Activated CD8-positive, alpha-beta memory T cell treated with anti-CD3 and anti-CD28 coated beads for 1 hour (primary cell): ENCODE data around the gene ORC3.
A peak's percentile ranks its signal among the peaks of the same experiment; 100 is the strongest.

Experiments used
- DNase-seq, 2 donors: peaks; one replicate each; pipeline ENCODE4 v3.0.0-alpha.2; 2020; ENCODE audit warnings: low read depth in 1 of 2; ENCODE audit errors: extremely low read depth in 1 of 2

The ORC3 gene

DNA sequence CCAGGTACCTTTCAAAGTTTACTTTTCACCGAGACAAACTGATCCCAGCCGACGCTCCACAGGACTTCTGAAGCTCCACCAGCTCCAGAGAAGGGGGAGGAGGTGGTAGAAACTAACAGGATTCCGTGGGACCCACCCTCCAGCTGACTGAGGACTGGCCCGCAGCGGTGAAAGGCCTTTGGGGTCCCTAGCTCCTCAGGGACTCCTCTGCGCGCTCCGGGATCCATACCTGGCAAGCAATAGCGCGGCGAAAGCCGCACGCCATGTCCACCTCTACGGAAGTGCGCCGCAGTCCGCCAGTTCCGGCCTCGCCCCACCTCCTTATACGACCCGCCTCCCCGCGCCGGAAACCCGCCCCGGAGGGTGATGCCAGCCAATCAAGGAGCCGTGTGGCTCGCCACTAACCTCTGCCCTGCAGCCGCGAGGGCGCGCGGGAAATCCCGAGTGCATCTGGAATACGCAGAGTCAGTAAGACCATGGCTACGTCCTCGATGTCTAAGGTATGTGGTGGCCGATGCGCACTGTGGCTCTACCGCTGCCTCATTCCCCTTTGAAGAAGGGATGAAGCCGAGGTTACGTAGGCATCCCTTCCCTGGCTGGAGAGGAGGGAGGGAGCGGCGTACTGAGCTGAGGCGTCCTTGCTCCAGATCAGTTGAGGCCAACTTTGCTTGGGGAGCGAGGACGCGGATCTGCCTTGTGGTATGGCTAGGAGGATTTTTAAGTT lies at the start of gene ORC3, which contains the start of gene RARS2:
TSS of gene ORC3 (plus strand) at position 443 of the 724 bp plus-strand sequence. CDS start at position 477, 34 bp downstream.
TSS of gene RARS2 (minus strand) at position 295 of the 724 bp plus-strand sequence. CDS start at position 265, 30 bp downstream.
- peak; percentile 76 to 91 for DNase-seq

DNA sequence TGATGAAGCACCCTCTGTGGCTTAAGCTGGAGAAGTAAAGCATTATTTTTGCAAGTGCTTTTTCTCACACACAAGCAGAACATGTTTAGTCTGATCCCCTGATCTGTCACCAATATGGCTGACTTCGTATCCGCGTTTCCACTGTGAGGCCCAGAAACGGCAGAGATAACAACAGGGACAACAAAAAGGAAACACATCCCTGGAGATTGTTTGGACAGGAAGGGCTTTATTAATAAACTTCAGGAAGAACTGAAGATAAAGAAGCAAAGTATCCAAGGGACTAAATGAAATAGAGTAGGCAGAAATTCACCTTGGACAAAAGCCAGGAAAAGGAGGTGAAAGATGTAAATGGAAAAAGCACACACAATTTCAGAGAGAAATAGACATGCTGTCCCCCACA lies 49.4 kb upstream of the ORC3 start:
- no peak for DNase-seq

DNA sequence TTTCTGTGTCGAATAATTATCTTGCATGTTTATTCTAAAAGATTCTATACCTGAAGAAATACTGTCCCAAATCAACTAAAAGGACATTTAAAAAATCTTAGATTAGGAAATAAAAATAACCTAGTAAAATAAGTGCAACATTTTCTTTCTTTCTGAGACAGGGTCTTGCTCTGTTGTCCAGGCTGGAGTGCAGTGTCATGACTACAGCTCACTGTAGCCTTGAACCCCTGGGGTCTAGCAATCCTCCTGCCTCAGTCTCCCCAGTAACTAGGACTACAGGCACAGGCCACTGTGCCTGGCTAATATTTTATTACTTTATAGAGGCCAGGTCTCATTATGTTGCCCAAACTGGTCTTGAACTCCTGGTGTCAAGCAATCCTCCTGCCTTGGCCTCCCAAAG lies 48.9 kb upstream of the ORC3 start:
- no peak for DNase-seq

DNA sequence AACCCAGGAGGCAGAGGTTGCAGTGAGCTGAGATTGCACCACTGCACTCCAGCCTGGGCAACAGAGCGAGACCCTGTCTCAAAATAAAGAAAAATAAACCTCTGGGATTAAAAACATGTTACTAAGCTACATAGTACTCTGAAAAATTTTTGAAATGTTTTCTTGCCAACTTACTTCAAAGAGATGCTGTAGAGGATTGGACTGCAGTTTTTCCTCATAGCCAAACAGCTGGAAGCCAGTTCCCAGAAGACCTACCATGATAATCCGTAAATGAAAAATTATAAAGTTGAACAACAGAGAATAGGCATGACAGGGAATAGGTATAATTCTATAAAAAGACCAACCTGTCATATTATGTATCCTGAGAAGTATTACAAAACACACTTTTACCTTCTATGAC lies 48.2 kb upstream of the ORC3 start:
- no peak for DNase-seq

DNA sequence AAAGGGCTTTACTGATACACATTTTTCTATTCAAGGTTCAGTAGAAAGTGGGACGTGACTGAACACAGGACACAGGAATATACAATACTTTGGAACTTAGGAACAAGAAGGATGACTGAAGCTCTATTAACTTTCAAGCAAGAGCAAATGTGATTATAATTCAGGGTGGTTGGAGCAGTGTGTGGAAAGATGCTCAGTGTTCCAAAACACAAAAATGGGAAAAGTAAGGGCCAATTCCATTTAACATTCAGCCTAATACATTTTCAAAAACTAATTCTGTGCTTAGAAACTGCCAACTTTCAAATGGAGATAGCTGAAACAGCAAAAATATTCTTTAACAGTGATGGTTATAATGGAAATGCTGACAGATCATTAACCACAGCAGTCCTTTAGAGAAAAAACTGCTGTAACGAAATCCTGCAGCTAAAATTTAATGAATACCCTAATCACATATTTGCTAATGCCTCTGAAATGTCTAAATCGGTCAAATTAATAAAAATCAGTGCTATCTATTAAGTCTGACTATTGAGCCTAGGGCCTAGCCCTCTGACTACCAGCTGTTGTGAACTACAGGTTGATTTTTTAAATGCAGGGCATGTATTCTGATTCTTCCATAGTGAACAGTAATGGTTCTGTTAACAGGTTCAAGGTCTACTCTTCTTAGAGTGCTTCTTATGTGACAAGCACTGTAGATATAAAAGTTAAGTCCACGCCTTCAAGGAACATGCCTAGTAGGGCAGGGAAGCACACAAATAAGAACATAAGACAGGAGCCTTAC lies 46.0 kb upstream of the ORC3 start:
- DNase-seq = no peak

DNA sequence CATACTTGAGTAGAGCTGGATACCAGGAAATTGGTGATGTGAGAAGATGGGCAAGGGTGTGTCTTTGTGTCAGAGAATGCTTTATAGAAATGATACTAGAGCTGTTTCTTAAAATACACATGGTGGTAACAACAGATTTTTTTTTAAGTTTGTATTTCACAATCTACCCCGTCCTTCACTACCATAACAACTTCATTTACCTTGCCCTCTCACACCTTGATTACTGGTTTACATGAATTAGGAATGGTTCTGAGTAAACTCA lies 45.5 kb upstream of the ORC3 start:
- no peak for DNase-seq

DNA sequence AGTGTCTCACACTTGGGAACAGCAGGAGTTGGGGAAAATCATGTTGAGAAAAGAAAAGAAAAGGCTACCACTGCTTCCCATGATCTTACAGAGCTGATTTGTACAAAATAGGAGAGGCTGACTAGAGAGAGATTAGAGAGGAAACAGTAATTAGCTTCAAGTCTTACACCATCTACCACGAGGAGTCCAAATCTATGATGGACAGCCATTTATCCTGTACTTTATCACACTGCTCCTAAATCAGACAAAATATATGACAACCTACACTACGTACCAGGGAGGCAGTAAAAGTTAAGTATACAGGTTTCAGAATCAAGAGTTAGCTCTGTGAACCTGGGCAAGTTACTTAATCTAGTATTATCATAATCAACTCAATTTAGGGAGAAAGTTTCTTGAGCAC lies 38.1 kb upstream of the ORC3 start:
- no peak for DNase-seq

DNA sequence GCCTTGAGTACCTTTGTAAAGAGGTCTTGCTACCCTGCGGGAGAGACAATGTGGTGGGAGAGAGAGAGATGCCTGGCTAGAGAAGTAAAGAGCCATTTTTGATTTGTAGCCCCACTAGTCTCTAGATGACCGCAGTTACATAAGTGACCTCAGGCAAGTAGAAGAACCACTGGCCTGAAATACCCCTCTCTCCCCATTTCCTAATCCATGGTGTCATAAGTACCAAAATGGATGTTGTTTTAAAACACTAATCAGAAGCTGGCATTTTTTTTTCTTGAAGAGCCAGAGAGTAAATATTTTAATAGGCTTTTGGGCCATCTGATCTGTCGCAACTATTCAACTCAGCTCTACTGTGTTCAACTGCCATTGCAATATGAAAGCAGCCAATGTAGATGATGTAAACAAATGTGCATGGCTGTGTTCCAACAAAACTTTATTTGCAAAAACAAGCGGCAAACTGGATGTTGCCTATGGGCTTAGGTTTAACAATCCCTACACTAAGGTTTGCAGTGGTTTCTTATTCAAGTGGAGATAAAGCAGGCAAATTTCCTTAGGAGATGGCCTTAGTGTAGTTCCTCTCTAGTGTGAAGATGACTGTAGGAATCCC lies 36.7 kb upstream of the ORC3 start:
- DNase-seq = no peak

DNA sequence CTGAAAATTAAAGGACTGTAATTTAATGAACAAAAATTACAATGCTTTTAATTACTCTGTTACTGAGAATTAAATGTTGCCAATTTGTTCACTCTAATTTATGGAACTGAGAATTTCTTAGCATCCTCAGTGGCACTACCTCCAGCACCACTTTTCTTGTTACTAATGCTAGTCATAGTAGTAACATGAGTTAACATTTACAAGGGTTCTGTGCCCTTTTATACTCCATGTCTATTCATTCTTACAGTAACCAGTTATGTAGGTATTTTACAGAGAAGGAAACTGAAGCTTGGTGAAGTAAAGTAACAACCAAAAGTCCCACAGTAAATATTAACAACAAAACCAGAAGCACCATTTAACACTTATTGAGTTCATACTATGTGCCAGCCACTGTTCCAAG lies 34.4 kb upstream of the ORC3 start:
- no peak for DNase-seq

DNA sequence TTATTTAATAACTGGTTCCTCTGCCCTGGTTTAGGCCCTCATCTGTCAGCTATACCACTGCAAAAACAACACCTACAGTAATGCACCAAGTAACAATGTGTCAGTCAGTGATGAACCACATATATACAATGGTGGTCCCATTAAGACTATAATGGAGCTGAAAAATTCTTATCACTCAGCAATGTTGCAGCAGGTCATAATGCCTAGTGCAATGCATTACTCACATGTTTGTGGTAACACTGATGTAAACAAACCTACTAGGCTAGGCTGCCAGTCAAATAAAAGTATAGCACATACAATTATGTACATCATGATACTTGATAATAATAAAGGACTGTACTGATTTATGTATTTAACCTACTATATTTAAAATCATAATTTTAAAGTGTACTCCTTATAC lies 31.5 kb upstream of the ORC3 start:
- DNase-seq = no peak

DNA sequence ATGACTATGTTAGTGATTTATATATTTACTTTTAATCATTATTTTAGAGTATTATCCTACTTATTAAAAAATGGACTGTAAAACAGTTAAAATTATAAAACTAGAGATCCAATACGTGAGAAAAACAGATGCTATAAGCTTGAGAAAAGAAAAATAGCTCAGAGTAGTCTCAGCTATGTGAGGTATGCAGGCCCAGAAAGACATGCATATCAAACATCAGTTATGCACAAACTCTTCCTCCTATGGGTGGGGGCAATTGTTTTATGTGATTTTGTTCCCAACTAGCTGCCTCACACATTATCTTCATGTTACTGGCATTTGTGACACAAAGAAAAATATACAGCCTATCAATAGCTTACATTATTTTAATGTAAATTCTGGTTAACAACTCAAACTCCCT lies 28.9 kb upstream of the ORC3 start:
- no peak for DNase-seq

DNA sequence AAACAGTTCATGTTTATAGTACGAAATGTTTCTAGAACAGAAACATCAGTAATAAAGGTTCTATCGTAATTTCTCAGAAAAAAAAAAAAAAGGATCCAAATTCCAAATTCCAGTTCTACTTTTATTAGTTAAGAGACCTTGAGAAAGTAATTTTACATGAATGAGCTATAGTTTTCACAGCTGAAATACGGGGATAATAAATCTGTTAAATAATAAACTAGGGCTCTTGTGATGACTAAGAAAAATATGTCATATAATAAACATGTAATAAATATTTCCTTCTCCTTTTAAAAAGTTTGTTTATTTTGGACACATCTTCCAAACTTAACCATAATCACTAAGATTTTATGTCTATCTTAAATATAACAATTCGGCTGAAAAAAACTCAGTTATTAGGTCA lies 17.9 kb upstream of the ORC3 start:
- no peak for DNase-seq

DNA sequence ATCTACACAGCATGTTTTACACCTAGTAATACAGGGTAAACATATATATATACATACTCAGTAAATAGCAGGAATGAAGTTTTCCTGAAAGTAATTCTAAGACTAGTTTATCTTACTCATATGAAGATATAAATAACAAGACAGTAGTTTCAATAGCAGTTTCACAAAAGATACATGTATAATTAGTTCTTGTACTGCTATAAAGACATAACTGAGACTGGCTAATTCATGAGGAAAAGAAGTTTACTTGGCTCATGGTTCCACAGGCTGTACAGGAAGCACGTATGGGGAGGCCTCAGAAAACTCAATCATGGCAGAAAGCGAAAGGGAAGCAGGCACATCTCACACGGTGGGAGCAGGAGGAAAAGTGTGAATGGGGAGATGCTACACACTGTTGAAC lies 17.1 kb upstream of the ORC3 start:
- DNase-seq = no peak

DNA sequence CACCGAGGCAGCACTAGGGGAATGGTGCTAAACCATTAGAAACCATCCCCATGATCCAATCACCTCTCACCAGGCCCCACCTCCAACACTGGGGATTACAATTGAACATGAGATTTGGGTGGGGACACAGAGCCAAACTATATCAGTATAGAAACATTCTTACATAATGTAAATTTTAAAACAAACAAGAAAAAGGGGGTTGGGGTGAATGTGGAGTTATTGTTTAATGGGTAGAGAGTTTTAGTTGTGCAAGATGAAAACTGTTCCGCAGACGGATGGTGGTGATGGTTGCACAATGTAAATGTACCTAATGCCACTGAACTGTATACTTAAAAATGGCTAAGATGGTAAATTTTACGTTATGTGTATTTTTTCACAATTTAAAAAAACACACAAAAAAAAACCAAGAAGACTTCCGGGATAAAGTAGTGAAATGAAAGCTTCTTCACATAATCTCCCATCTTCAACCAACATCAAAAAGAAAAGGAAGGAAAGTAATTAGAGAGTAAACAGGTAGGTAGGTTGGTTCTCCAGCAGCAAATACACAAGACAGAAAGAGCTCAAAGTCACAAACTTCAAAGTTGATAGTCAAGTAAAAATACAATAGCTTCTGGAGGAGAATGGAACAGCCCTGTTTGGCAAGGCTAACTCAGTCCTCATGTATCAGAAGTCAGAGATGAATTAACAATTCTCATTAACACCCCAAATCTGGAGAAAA lies 16.5 kb upstream of the ORC3 start:
- no peak for DNase-seq

DNA sequence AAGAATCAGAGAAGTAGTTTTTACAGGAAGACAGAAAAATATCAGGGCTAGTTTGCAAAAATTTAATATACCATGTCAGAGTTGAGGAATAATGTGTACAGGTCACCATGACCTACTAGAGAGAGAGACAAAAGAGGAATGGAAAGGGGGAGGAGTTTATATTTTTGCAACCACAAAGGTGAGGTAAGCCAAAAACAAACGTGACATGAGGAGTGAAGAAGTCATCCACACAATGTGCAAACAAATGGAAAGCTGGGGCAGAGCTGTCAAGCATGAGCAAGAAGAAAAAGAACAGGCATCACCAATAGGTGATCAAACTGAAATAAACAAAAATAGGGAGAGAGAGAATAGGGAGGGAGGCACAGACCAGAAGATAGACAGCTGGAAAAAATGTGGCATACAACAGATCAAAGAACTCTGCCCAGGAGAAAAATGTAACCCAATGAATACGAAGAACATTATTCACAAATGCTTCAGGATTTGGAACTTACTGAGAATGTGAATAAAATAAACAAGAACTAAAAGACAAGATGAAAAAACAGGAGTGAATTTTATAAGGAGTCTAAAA lies 15.6 kb upstream of the ORC3 start:
- no peak for DNase-seq

DNA sequence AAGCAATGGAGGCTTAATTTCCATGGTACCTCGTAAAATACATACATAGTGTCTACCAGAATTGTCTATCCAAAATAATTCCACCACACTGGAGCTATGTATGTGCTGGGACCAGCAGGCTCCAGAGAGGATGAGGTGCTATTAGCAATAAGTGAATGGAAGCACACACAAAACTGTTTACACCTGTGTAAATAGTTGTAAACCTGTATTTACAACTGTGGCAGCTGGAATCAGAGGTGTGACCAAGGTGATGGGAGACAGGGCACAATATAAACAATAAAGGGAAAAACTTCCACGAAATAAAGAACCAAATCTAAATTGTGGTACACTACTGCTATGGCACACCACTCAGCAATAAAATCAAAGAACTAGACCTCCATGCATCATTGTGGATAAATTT lies 14.5 kb upstream of the ORC3 start:
- DNase-seq = no peak

DNA sequence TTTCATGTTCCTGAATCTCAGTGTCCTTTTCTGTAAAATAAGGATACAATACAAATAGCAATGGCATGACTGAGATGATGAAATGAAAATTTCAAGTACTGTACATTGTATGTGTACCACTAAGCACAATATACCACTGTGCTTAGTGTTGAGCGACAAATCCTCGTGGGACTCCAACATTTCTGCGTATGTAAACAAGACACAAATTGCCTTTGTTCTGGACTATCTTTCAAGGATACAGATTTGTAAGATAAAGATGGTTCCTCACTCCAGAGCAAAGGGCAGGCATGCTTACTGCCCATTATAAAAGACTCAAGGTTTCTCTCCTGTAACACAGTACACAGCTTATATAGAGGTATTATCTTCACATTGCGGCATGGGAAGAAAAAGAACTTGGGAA lies 6.1 kb upstream of the ORC3 start:
- DNase-seq = no peak

DNA sequence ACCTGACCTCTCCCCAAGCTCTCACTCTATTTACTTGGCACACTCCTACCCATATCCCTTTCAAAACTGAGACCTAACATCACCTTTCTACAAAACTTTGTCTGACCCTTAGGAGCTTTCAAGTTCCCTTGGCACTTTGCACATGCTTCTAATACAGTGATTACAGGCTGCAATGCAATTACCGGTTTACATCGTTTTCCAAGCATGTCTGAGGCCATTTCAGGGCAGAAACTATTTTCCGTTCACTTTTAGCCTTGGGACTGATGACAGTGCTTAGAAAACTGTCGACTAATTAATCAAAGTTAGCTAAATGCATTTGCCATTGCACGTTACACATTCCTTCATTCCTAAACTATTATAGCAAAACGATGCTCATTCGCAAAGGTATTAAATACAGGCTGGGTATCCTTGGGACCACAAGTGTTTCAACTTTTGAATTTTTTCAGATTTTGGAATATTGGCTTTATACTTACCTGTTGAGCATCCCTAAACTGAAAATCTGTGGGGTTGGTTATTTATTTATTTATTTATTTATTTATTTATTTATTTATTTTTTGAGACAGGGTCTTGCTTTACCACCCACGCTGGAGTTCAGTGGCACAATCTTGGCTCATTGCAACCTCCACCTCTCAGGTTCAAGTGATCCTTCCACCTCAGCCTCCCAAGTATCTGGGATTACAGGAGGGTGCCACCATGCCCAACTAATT lies 3.4 kb upstream of the ORC3 start:
- no peak for DNase-seq

DNA sequence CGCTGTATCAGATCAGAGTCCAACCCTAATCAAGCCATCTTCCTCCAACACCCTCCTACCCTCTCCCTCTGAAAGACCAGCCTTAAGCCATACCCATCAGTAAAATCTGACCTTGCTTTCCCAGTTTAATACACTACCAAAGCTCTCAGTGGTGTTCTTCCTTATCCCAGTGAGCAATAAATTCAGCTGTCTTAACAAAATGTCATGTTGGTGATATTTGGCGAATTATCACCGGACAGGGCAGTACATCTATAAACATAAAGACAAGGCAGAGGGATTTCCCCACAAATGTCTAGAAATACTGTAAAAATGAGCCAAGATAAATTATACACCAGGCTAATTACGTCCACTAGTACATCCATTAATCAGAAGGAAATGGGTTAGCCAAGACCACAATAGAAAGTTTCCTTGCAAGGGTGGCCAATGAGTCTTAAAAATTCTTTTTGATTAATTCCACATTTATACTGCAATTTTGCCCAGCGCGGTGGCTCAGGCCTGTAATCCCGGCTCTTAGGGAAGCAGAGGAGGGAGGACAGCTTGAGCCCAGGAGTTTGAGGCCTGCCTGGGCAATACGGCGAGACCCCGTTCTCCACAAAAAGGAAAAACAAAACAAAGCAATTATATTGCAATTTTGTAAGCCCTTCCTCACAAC lies 1.1 kb upstream of the ORC3 start:
- no peak for DNase-seq

DNA sequence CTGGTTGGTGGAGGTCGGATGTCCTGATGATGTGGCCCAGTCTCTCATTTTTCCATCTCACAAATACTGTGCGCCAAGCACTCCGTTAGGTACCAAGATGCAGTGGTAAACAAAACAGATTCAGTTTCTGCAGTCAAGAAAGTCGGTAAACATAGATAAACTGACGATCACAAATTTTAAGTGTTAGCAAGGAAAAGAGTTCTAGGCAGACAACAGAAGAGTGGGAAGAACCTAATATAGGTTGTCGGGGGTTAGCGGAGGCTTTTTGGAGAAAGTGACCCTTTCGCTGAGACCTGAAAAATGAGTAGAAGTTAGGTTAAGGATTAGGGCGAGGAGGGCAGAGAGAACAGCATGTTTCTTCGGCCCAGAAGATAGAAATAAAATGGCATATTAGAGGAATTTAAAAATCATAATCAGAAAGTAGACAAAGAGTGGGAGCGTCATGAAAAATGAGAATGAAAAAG lies 514 bp downstream of the ORC3 start:
- no peak for DNase-seq
